Hematopoietic multipotent progenitor cell treated with erythropoietin and hydrocortisone succinate and interleukin-3 and kit ligand, for 8 days (in vitro differentiated cells): Measurements from ENCODE around the gene AFDN.

Experiments
- DNase-seq: peaks from one replicate; pipeline ENCODE4 v3.0.0-alpha.2; 2015

The AFDN gene

DNA sequence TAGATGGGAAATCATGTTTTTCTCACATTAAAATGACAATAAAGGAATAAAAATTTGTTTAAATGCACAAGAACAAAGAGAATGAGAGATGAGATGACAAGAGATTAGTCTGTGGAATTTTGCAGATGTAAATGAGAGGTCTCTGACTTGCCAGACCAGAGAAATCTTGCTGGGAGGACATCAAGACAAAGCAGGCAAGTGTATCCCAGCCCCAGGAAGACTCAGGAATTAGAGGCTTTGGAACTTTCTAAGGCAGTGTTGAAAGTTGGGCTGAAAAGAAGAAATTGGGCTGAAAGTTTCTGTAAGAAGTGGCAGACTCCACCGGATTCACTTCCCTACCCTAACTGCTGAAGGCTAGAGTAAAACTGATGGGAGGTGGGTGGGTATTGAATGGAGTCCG lies 54.6 kb downstream of the AFDN start:
- no peak for DNase-seq

- DNase-seq = no peak
Observed at GRCh38 chr6:167882244-167882643, 55.5 kb downstream of the AFDN start.

DNA sequence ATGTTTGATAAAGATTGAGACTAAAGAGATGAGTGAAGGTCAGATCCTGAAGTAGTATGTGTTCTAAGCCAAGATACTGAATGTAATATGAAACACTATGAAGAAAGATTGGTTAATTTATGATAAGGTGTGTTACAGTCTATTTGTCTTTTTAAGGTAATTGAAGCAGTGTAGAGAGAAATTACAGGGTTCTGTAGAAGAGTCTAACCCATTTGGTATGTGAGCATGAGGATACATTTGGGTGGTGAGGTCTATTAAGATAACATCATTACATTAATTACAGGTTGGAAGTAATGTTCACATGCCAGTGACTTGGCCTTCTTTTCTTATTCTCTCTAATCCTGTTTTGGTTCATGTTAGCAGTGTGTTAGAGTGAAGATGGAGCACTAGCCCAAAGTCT lies 61.4 kb downstream of the AFDN start:
- DNase-seq = no peak

GRCh38 chr6:167892835-167893815 lies 66.4 kb downstream of the AFDN start:
- no peak for DNase-seq

GRCh38 chr6:167894965-167895364 lies 68.3 kb downstream of the AFDN start:
- DNase-seq = no peak

DNA sequence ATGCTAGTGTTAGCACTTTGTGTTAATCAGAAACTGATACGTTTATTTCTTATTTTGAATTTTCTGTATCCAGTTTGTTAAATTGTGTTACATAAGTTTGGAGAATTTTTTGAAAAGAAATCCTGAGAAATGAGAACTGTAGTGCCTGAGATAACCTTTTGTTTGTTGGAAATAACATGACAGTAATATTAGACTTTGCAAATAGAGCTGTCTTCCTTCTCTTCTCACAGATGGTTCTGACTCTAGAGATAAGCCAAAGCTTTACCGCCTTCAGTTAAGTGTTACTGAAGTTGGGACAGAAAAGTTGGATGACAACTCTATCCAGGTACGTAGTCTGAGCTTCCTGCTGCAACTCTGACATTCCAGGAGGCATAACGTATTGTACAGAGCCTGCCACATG lies 69.9 kb downstream of the AFDN start:
- DNase-seq = no peak

DNA sequence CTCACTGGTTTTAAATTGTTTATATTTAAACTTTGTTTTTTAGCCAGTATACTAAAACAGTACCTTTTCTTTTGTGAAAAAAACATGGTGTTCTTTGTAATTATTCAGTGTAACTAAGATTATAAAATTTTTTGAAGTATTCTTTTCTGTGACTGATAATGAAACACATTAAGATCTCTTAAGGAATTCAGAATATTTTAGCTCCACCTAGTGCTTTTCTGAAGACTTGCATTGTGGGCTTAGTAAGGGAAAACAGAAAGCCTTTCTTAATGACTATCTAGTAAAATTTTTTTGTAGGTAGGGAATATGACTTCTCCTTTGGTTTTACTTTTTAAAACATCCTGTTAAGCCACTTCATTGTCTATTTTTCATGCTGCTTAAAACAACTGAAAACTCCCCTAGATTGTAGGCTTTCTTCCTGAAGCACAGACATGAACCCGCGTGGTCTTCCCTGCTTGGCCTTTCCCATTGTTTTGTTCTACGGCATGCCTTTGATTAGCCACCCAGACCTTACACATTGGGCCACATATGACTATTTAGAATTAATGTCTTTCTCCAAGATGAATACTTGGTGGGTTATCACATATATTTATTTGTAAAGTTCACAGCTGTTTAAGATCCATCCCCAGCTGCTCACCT lies 72.1 kb downstream of the AFDN start:
- DNase-seq = peak; percentile 39

DNA sequence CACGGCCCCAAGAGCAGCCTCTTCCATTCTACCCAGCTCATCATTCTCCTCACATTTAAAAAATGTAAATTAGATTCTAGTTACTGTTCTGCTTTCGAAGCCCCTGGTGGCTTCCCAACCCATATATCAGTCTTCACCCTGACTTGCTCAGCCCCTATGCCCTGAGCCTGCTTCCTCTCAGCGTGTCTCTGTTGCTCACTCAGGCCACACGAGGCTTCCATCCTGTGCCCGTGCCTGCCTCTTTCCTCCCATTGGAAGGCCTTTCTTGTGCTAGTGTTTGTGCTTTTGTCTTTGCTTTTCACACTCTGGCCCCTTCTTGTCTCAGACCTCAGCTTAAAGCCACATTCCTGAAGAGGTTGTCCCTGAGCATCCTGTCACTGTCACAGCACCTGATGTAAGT lies 78.1 kb downstream of the AFDN start:
- no peak for DNase-seq

GRCh38 chr6:167906899-167907298 lies 80.2 kb downstream of the AFDN start:
- no peak for DNase-seq

DNA sequence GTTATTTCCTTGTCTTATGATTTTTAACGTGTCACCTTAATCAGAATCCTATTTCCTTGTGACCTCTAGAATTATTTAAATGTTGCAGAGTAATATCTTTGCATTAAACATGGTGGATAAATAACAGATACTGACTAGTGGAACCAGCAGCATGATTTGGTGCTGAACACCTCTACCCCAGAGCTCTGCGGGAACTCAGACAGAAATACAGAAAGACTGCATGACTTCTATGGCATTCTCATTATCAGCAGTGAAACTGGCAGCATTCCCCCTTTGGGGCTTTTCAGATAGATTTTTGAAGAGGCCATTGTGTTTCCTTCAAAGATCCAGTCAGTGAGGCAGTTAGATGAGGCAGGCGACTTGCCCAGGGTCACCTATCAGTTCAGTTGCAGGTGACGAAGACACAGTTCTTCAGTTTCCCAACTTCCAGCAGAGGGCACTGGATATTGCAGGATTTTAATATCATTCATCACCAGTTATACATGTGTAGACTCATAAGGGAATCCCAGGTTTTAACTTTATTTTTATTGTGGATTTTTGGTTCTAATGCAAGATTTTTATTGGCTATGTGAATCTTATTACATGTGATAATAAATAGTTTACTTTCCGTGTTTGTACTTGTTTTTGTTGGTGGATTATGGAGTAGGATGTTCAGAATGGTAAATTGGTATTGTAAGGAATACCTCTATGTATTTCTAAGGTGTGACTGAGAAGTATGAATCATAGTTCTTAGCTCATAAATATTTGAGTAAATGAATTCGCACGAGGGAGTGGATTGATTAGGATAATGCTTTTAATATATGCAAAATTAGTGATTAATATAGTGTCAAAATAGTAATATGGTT lies 81.3 kb downstream of the AFDN start:
- DNase-seq = peak; percentile 29

- DNase-seq = no peak
Observed at GRCh38 chr6:167910007-167910406, 83.3 kb downstream of the AFDN start.

DNA sequence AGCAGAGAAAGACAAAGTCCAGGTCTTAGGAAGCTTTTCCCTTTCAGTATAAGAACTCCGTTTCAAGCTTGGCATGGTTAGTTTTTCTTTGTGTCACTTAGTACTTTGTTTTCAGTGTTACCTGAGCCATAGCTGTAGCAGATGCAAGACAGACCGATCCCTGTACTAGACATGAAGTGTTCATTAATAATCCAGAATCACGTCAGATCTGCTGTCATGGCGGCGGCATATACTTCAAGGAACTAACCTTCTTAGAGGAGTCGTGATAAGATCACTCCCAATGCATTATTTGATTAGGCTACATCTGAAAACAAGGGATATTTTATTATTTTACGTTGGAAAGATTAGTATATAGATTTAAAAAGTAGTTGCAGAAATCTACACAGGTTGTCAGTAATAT lies 83.9 kb downstream of the AFDN start:
- DNase-seq = no peak

DNA sequence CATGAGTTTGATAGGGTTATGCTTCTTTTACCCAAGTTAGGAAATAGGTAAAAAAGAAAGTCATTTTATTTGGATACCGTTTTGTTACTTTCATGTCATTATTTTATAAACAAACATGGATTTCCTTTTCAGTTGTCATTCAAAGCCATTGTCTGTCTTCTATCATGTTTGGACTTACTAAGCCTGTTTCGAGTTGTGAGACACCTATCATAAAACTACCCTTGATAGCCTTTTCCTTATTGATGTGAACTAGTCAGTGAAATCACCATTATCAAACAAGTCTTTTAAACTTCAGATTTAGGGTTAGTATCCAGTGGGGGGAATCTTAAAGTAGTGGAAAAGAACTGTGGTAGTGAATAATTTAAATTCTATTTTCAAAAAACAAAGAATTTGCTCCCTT lies 85.8 kb downstream of the AFDN start:
- DNase-seq = no peak

DNA sequence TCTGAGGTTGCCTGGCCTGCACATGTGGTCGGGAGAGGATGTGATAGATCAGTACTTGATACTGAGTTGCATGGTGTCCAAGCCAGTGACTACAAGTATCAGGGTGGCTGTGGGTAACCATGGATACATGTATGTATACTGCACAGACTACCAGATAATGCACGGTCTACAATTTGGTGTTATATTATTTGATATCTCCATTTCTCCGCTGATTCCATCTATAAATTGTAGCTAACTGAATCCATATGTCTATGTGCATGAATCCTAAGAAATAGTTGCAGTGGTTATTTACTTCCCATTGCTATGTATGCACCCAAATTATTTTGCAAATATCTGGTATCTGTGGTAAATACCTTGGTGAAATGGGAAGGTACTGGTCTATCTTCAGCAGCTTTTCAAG lies 87.0 kb downstream of the AFDN start:
- no peak for DNase-seq

- DNase-seq = no peak
Observed at GRCh38 chr6:167915139-167915538, 88.4 kb downstream of the AFDN start.

DNA sequence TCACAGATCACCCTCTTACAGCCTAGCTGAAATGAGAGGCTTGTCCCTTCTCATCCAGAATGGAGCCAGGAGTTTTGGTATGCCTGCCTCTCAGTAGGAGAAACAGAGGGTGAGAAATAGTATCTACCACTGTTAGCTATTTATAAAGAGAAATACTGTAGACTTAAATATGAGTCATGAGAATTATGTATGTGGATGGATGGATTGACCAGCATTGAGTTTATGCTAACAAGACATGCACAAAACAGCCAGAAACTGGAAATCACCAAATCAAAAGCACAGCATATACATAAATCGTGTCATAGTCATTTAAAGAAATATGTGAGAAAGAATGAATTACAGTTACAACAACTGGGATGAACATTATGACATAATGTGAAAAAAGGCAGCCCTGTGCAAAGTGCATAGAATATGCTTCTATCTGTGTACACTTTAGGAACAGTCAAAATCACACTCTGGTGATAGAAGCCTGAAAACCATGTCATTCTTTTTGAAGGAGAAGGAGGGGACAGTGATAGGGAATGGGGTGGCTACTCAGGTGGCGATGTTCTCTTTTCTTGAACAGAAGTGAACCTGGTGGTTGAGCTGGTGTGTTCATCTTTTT lies 90.9 kb downstream of the AFDN start:
- no peak for DNase-seq

- DNase-seq = no peak
Observed at GRCh38 chr6:167918548-167919278, 92.0 kb downstream of the AFDN start.

- no peak for DNase-seq
Observed at GRCh38 chr6:167919349-167919748, 92.6 kb downstream of the AFDN start.

GRCh38 chr6:167920165-167920564 lies 93.5 kb downstream of the AFDN start:
- DNase-seq = no peak

DNA sequence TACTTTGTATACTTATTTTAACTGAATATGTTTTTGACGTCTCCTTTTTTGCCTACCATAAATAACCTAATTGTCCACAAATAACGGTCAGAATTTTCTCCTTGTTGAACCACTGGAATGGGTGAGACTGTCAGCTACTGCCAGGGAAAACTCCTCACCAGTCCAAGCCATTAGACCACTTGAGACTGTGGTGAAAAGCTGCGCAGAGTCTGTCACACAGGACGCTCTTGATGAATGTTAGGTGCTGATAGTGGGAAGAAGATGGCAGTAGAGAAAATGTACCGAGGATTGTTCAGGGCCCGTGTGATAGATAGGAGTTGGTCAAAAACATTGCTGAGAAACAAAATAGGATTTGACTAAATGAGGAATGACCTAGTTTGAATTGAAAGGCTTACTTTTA lies 95.1 kb downstream of the AFDN start:
- no peak for DNase-seq

GRCh38 chr6:167925026-167925425 lies 98.3 kb downstream of the AFDN start:
- DNase-seq = no peak

DNA sequence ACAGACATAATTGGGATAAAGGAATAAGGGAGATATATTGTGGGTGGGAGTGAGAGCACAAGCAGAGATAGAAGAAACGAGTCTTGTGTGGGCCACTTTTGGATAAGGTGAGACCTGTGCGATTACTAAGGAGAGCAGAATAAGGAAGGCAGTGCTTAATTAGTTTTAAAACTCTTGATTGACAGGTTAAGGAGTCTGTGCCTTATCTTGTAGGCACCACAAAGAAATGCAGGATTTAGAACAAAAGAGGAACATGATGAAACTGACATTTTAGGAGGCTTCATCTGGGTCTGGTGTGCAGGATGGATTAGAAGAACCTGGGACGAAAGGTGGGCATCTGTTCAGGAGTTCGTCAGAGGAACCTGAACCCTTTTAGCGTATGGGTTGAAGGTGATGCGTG lies 100.5 kb downstream of the AFDN start:
- DNase-seq = no peak
